Measurements from ENCODE around the gene MED9. TPM values are rescaled to one million over a fixed set of nuclear protein-coding genes. Genes with fewer than 3 reads are reported as not detected.

MED9 gene
- total RNA-seq, 2 donors from 2014 or later: 4.9 to 7.8 TPM

GRCh38 chr17:17434477-17434876, 42.3 kb upstream of the MED9 start:
- no peaks in the 10 kb centered on the region for H3K9me3 ChIP-seq
- TF ChIP-seq, protein P1, sequence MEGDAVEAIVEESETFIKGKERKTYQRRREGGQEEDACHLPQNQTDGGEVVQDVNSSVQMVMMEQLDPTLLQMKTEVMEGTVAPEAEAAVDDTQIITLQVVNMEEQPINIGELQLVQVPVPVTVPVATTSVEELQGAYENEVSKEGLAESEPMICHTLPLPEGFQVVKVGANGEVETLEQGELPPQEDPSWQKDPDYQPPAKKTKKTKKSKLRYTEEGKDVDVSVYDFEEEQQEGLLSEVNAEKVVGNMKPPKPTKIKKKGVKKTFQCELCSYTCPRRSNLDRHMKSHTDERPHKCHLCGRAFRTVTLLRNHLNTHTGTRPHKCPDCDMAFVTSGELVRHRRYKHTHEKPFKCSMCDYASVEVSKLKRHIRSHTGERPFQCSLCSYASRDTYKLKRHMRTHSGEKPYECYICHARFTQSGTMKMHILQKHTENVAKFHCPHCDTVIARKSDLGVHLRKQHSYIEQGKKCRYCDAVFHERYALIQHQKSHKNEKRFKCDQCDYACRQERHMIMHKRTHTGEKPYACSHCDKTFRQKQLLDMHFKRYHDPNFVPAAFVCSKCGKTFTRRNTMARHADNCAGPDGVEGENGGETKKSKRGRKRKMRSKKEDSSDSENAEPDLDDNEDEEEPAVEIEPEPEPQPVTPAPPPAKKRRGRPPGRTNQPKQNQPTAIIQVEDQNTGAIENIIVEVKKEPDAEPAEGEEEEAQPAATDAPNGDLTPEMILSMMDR (IDR thresholded peaks at IDR 0.05): no peak
- TF ChIP-seq POLR2A (IDR thresholded peaks at IDR 0.05): no peak
- ATAC-seq (no peak), DNase-seq (no peak)
- no peaks in the 10 kb centered on the region for H3K27me3 ChIP-seq
- no peak overlapping the region for H3K27ac ChIP-seq
- peaks cover 4% of the 10 kb centered on the region for H3K4me1 ChIP-seq
- WGBS, 2 donors: 47 to 77% methylated on average over 2 of the region's 2 CpGs
- no peaks in the 10 kb centered on the region for H3K36me3 ChIP-seq (replicated peaks in 1 of 2; ENCODE audit: insufficient read depth in 1 of 2, low read depth in 2 of 2)
- H3K4me3 ChIP-seq: no peak overlapping the region
- intact Hi-C loops (cut with DNase I): no loop called here

DNA sequence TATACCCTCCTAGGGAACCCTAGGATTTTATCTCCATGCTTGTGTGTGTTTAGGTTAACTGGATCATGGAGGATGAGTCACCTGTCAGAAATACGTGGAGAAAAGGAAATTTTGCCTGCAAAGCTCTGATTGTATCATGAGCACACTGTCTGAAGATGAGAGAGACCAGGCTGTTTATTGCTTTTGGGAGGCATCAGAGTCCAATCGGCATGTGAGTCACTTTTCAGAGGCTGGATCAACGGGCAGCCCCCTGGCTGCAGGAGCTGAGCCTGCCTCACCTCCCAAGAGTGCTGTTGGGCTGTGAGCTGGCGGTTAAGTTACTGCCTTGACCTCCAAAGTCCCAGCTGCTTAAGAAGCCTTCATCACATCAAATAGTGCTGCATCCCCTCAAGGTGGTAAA, 41.5 kb upstream of the MED9 start:
- Histone ChIP-seq H3K9me3 (no peaks in the 10 kb centered on the region), H3K27me3 (no peaks in the 10 kb centered on the region), H3K4me3 (no peak overlapping the region), H3K4me1 (peaks cover 10% of the 10 kb centered on the region), H3K36me3 (replicated peaks in 1 of 2; ENCODE audit: insufficient read depth in 1 of 2, low read depth in 2 of 2) (no peaks in the 10 kb centered on the region), H3K27ac (no peak overlapping the region)
- 73 to 74% methylated on average over 3 to 4 of the region's 4 CpGs for WGBS, 2 donors
- ATAC-seq (no peak), DNase-seq (no peak)
- TF ChIP-seq, protein P1 (IDR thresholded peaks at IDR 0.05): no peak
- no peak for TF ChIP-seq POLR2A (IDR thresholded peaks at IDR 0.05)
- intact Hi-C loops (cut with DNase I): no loop called here

DNA sequence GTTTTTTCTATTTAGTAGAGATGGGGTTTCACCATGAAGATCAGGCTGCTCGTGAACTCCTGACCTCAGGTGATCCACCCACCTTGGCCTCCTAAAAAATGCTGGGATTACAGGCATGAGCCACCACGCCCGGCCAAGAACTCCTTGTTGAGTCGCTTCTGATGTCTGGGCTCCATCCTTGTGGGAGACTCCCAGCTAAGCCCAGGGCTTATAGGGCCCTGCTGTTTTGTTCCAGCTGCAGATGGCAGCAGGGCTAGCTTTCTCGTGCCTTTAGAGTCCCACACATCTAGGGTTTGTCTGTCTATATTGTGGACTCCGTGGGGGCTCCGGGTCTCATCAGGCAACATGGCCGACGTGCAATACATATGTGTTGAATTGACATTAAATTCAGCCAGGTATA, 39.3 kb upstream of the MED9 start:
- Histone ChIP-seq H3K9me3 (no peaks in the 10 kb centered on the region), H3K4me1 (peaks cover 18% of the 10 kb centered on the region), H3K27me3 (no peaks in the 10 kb centered on the region), H3K36me3 (replicated peaks in 1 of 2; ENCODE audit: insufficient read depth in 1 of 2, low read depth in 2 of 2) (no peaks in the 10 kb centered on the region), H3K4me3 (no peak overlapping the region), H3K27ac (no peak overlapping the region)
- 66 to 85% methylated on average over 6 to 8 of the region's 9 CpGs for WGBS, 2 donors
- ATAC-seq (no peak), DNase-seq (no peak)
- intact Hi-C loops (cut with DNase I): no loop called here
- no peak for TF ChIP-seq POLR2A (IDR thresholded peaks at IDR 0.05)
- TF ChIP-seq, protein P1 (IDR thresholded peaks at IDR 0.05): no peak

- DNase-seq (no peak), ATAC-seq (no peak)
- Histone ChIP-seq H3K4me1 (peaks cover 18% of the 10 kb centered on the region), H3K27me3 (no peaks in the 10 kb centered on the region), H3K4me3 (no peak overlapping the region), H3K9me3 (no peaks in the 10 kb centered on the region), H3K27ac (no peak overlapping the region), H3K36me3 (replicated peaks in 1 of 2; ENCODE audit: insufficient read depth in 1 of 2, low read depth in 2 of 2) (no peaks in the 10 kb centered on the region)
- no peak for TF ChIP-seq POLR2A (IDR thresholded peaks at IDR 0.05)
- TF ChIP-seq, protein P1 (IDR thresholded peaks at IDR 0.05): no peak
- WGBS, 2 donors: 84 to 87% methylated on average over 3 of the region's 3 CpGs
- intact Hi-C loops (cut with DNase I): no loop called here
Observed at GRCh38 chr17:17437893-17438292, 38.9 kb upstream of the MED9 start.

- H3K27ac ChIP-seq: peak overlapping the region; percentile 72 to 87 (median 78)
- intact Hi-C loops (cut with DNase I): no loop called here
- no peak overlapping the region for H3K4me3 ChIP-seq
- WGBS, 2 donors: 45 to 52% methylated on average over 11 of the region's 11 CpGs
- H3K4me1 ChIP-seq: peaks cover 18% of the 10 kb centered on the region
- DNase-seq (peak; percentile 67 to 84 (median 74)), ATAC-seq (peak; percentile 89)
- TF ChIP-seq, protein P1 (IDR thresholded peaks at IDR 0.05): peak in 6 of 7 experiments; percentile 30 to 66 (median 50)
- peak in 2 of 3 donors; percentile 35 to 58 for TF ChIP-seq POLR2A (IDR thresholded peaks at IDR 0.05)
- no peaks in the 10 kb centered on the region for H3K36me3 ChIP-seq (replicated peaks in 1 of 2; ENCODE audit: insufficient read depth in 1 of 2, low read depth in 2 of 2)
- no peaks in the 10 kb centered on the region for H3K27me3 ChIP-seq
- H3K9me3 ChIP-seq: no peaks in the 10 kb centered on the region
Observed at GRCh38 chr17:17440010-17440843, 36.6 kb upstream of the MED9 start.

All from body of pancreas (tissue), 4 donors.